ENCODE data around the gene ARF3.

The ARF3 gene

GRCh38 chr12:48958049-48958388 lies 732 bp upstream of the ARF3 start:
- TF ChIP-seq, protein P1, sequence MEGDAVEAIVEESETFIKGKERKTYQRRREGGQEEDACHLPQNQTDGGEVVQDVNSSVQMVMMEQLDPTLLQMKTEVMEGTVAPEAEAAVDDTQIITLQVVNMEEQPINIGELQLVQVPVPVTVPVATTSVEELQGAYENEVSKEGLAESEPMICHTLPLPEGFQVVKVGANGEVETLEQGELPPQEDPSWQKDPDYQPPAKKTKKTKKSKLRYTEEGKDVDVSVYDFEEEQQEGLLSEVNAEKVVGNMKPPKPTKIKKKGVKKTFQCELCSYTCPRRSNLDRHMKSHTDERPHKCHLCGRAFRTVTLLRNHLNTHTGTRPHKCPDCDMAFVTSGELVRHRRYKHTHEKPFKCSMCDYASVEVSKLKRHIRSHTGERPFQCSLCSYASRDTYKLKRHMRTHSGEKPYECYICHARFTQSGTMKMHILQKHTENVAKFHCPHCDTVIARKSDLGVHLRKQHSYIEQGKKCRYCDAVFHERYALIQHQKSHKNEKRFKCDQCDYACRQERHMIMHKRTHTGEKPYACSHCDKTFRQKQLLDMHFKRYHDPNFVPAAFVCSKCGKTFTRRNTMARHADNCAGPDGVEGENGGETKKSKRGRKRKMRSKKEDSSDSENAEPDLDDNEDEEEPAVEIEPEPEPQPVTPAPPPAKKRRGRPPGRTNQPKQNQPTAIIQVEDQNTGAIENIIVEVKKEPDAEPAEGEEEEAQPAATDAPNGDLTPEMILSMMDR (IDR thresholded peaks at IDR 0.05), result no peak
- intact Hi-C loops (cut with DNase I; ENCODE audit: low total_unique reads), result no loop called here
- peak overlapping the region in 1 of 2 donors; percentile 82 for H3K27ac ChIP-seq
- H3K9me3 ChIP-seq, result no peaks in the 10 kb centered on the region
- H3K4me1 ChIP-seq, result peaks cover 0 to 19% (median 11%) of the 10 kb centered on the region in 4 donors
- H3K36me3 ChIP-seq, result peaks cover 0 to 3% (median 0%) of the 10 kb centered on the region in 3 donors
- DNase-seq, result no peak
- peaks cover 0 to 3% of the 10 kb centered on the region in 2 donors for H3K27me3 ChIP-seq
- peak overlapping the region; percentile 83 to 100 for H3K4me3 ChIP-seq

DNA sequence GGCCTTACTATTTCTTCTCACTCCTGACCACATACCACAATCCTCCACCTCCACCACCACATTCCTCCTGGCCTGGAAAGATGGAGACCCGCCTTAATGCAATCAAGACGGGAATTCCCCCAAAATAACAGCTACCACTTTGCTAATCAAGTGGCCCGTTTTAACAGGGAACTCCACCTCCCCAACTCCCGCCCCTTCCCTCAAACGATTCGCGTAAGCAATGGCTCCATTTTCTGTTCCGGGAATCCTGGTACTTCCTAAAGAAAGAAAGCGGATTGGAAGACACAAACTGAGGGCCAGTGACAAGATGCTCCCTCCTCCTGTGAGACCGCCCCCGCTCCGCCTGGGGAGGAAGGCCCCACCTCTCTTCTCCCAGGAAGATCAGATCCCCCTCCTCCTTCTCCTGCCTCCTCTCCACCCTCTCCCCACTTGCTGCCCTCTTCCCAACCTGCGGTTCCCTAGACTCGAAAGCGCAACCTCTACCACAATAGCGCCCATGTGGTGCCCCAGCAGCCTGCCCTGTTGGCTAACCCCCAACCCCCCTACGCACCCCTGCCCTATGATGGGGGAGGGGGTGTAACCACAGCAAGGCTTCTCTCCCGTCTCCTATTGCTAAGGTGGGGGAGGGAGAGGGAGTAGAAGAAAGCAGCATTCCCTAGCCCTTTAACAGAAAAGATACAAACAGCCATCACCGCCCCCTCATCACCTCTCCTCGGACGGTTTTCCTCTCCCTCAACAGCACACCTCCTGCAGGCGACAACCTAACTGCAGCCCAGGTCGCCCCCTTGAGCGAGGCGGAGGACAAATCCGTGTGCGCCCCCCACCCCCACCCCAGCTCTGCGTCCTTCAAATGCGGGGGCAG lies 777 bp downstream of the ARF3 start:
- H3K27ac ChIP-seq, result peak overlapping the region; percentile 82 to 86
- peaks cover 0 to 19% (median 11%) of the 10 kb centered on the region in 4 donors for H3K4me1 ChIP-seq
- peak overlapping the region; percentile 83 to 100 for H3K4me3 ChIP-seq
- TF ChIP-seq, protein P1 (IDR thresholded peaks at IDR 0.05), result no peak
- DNase-seq, result peak; percentile 90 to 93
- intact Hi-C loops (cut with DNase I; ENCODE audit: low total_unique reads), result no loop called here
- H3K27me3 ChIP-seq, result peaks cover 0 to 3% of the 10 kb centered on the region in 2 donors
- H3K36me3 ChIP-seq, result peaks cover 0 to 9% (median 0%) of the 10 kb centered on the region in 3 donors
- no peaks in the 10 kb centered on the region for H3K9me3 ChIP-seq

- H3K4me1 ChIP-seq, result peaks cover 0 to 19% (median 11%) of the 10 kb centered on the region in 4 donors
- no peaks in the 10 kb centered on the region for H3K27me3 ChIP-seq
- H3K9me3 ChIP-seq, result no peaks in the 10 kb centered on the region
- TF ChIP-seq, protein P1 (IDR thresholded peaks at IDR 0.05), result no peak
- no peak overlapping the region for H3K27ac ChIP-seq
- intact Hi-C loops (cut with DNase I; ENCODE audit: low total_unique reads), result no loop called here
- DNase-seq, result no peak
- no peak overlapping the region for H3K4me3 ChIP-seq
- peaks cover 0 to 9% (median 0%) of the 10 kb centered on the region in 3 donors for H3K36me3 ChIP-seq
These were observed 2.3 kb downstream of the ARF3 start for GRCh38 chr12:48954841-48955501.

GRCh38 chr12:48954061-48954460 lies 3.2 kb downstream of the ARF3 start:
- Histone ChIP-seq H3K36me3 (peaks cover 0 to 13% (median 0%) of the 10 kb centered on the region in 3 donors), H3K9me3 (no peaks in the 10 kb centered on the region), H3K4me3 (no peak overlapping the region), H3K27me3 (no peaks in the 10 kb centered on the region), H3K27ac (no peak overlapping the region), H3K4me1 (peaks cover 0 to 19% (median 11%) of the 10 kb centered on the region in 4 donors)
- intact Hi-C loops (cut with DNase I; ENCODE audit: low total_unique reads), result no loop called here
- DNase-seq, result no peak
- TF ChIP-seq, protein P1 (IDR thresholded peaks at IDR 0.05), result no peak

- Histone ChIP-seq H3K4me3 (no peak overlapping the region), H3K27me3 (no peaks in the 10 kb centered on the region), H3K9me3 (no peaks in the 10 kb centered on the region), H3K36me3 (peaks cover 0 to 13% (median 0%) of the 10 kb centered on the region in 3 donors), H3K27ac (no peak overlapping the region), H3K4me1 (peaks cover 0 to 15% (median 12%) of the 10 kb centered on the region in 4 donors)
- TF ChIP-seq, protein P1 (IDR thresholded peaks at IDR 0.05), result no peak
- no peak for DNase-seq
- intact Hi-C loops (cut with DNase I; ENCODE audit: low total_unique reads), result no loop called here
These were observed 4.6 kb downstream of the ARF3 start for GRCh38 chr12:48952691-48953090.

Measured in tibial artery (tissue), 4 donors.